ENCODE measurements around the gene DYRK3.
"Not testable (repeated sequence)": the region's sequence is repeated elsewhere in the genome, so short reads cannot be mapped to it uniquely, and the experiment has no call there.

DYRK3 gene

DNA sequence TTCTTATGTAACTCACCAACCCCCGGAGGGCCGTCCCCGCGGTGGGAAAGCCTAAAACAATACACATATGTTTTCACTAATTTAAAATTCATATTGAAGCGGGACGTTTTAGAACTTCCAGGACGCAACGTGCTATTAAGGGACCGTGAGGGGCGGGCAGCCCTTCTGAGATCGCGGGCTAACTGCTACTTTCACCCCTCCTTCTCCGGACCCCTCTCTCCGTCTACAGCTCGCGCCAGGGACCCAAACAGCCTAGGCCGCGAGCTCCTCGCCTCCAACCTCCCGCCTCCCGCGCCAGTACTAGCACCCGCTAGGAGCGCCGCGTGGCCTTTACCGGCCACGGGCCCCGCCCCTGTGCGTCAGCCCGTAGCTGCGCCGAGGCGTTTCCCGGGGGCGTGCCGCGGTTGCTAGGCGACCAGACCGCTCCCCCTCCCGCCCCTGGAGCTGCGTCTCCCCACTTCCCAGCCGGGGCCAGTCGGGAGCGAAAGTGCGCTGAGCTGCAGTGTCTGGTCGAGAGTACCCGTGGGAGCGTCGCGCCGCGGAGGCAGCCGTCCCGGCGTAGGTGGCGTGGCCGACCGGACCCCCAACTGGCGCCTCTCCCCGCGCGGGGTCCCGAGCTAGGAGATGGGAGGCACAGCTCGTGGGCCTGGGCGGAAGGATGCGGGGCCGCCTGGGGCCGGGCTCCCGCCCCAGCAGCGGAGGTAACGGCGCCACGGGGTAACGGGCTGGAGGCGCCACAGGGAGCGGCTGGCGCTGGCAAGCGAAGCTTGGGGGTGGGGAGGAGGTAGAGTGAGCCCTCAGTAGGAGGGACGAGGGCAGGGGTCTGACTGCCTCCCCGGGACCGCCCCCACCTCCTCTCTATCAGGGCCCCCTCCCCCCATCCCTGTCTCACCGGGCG is at the start of gene DYRK3:
TSS of gene DYRK3 (plus strand) at position 457 of the 898 bp plus-strand sequence. CDS start at position 625, 168 bp downstream.
- DNase-seq: peak; percentile 87

DNA sequence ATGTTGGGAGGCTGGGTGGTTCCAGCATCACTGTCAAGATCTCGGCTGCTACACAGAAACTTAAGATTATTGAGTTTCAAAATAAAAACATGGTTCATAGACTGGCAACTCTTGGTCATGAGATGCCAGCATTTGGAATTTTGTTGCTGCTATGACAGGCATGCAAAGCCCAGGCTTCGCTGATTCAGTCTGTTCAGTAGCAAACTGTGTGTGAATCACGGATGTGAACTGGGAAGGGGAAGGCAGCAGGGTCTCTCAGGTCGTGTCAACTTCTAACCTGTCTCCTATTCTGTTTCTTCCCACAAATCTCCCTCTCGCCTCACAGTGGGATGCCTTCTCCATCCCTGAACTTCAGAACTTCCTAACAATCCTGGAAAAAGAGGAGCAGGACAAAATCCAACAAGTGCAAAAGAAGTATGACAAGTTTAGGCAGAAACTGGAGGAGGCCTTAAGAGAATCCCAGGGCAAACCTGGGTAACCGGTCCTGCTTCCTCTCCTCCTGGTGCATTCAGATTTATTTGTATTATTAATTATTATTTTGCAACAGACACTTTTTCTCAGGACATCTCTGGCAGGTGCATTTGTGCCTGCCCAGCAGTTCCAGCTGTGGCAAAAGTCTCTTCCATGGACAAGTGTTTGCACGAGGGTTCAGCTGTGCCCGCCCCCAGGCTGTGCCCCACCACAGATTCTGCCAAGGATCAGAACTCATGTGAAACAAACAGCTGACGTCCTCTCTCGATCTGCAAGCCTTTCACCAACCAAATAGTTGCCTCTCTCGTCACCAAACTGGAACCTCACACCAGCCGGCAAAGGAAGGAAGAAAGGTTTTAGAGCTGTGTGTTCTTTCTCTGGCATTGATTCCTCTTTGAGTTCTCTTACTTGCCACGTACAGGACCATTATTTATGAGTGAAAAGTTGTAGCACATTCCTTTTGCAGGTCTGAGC is 48.6 kb upstream of the DYRK3 start:
- no peak for DNase-seq

DNA sequence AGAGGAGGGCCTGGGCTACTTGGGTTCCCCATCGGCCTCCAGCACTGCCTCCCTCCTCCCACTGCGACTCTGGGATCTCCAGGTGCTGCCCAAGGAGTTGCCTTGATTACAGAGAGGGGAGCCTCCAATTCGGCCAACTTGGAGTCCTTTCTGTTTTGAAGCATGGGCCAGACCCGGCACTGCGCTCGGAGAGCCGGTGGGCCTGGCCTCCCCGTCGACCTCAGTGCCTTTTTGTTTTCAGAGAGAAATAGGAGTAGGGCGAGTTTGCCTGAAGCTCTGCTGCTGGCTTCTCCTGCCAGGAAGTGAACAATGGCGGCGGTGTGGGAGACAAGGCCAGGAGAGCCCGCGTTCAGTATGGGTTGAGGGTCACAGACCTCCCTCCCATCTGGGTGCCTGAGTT is 47.4 kb upstream of the DYRK3 start:
- no peak for DNase-seq

DNA sequence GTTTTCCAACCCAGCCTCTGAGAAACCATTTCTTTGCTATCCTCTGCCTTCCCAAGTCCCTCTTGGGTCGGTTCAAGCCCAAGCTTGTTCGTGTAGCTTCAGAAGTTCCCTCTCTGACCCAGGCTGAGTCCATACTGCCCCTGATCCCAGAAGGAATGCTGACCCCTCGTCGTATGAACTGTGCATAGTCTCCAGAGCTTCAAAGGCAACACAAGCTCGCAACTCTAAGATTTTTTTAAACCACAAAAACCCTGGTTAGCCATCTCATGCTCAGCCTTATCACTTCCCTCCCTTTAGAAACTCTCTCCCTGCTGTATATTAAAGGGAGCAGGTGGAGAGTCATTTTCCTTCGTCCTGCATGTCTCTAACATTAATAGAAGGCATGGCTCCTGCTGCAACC is 46.8 kb upstream of the DYRK3 start:
- no peak for DNase-seq

DNA sequence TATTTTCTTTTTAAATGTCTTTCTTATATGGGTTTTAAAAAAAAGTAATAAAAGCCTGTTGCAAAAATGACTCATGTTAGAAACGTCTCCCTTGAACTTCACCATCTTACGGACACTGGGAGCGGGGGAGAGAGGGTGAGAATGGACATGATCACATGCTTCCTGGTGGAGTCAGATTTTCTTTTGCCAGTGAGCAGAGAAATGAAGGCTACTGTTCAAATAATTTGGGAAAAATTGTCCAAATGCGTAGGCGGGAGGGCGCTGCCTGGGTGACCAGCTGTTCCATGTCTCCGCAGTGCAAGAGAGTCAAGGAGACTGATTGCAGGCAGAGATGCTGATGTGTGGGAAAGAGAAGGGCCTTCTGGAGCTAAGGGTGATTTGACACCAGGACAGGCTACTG is 46.1 kb upstream of the DYRK3 start:
- no peak for DNase-seq

DNA sequence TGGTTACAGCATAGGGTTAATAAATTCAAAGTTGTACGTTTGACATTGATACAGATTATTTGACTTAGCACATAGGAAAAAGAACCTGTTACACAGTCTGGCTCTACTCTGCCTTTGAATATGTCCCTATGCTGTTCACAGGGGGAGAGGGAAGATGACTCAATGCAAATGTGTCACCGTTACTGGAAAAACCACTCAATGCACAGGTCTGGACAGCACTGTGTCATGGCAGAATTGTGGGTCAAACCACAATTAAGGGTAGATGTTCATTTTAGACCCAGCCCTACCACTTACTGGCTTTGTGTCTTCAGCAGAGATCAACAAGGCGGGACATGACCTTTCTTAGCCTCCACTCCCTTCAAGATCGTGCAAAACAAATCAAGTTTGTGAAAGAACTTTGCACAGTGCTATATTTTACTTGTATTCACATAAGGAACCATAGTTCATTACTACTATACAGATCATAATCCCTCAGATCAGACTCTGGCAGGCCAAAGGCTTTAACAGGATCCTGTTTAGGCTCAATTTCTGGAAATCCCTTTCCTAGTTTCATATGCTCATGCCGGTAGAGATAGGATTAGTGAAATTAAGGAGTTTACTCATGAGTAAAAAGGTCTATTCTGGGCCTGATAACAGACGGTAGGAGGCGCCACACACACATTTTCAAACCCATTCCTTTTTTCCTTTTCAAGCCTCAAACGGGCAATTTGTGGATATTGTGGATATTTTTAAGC is 45.1 kb upstream of the DYRK3 start:
- no peak for DNase-seq

DNA sequence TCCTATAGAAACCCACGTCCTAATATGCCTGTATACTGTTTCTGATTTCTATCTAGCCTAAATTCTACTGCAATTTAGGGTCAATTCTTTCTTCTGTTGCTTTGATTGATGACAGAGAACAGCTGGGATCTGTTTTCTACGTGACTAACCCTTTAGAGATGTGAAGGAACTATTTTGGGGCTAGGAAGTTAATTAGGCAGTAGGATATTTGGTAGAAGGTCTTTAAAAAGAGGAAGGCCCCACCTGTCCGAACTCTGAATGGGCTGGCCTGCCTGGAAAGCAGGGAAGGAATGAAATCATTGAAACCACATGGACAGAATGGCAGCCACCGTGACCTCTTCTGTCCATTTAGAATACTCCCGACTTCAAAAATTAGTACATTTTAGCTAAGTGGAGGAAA is 44.1 kb upstream of the DYRK3 start:
- DNase-seq: no peak

DNA sequence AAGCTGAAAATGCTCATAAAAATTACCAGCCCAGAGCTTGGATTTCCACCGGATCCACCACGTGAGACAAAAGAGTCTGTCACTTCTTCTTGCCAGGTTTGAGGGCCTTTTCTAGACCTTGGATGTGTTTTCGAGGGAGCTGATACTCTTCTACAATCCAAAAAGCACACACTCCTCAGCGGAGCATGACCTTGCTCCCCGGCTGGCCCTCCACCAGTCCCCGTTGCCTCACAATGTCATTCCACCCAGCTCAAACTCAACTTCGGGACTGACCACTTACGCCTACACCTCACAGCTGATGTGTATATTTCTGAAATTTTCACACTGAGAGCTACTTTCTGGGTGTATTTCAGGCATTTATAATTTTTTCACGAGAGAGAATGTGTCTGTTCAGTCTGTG is 43.6 kb upstream of the DYRK3 start:
- no peak for DNase-seq

DNA sequence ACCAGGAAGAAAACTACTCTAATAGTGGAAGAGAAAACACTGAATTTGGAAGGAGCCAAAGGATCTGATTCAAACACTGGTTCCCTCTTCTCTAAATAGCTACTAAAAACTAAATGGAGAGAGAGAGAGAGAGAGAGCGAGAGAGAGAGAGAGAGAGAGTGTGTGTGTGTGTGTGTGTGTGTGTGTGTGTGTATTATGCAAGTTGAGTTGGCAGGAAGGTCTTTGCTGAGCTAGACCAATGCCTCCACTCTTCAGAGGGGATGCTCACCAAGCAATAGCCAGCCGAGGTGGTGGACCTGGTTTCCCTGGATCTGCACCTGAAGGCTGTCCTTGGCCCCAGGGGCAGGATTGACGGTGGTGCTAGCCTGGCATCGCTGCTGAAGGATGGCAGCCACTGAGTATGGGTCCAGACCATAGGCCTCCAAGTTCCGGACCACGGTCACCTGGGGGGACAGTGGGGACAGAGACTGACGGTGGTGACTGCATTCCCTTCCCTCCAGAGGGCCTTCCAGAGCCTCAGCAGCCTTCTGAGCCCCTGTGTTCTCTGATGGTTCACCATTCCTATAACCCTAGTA is 41.9 kb upstream of the DYRK3 start:
- DNase-seq: no peak

DNA sequence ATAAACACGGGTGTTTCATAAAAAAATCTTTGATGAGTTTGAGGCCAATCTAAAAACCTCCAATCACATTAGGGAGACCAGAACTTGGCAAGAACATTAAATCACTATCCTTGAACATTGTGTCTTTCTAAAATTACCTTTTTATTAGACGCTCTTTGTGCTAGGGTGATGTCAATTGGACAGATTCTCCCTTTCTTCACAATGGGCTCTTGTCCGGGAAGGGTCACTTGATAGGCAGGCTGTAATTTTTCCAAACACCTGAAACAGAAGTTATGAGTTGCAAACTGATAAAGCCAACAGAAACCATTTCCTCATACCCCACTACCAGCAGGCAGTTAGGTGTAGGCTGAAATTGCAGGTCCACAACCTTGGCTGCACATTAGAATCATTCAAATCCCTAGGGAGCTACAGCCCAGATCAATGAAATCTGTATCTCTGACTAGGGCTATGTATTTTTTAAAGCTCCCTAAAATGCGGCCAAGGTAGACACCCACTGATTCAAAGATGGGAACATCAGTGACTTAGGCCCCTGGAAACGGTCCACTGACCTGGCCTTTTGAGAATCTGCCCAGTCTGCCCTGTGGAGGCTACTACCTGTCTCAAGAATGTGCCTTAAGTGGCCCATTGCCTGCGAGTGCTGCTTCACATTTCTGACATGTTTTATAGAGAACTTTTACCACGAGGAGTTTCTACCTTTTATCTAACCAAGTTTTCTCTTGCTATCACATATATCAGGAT is 39.6 kb upstream of the DYRK3 start:
- DNase-seq: no peak

DNA sequence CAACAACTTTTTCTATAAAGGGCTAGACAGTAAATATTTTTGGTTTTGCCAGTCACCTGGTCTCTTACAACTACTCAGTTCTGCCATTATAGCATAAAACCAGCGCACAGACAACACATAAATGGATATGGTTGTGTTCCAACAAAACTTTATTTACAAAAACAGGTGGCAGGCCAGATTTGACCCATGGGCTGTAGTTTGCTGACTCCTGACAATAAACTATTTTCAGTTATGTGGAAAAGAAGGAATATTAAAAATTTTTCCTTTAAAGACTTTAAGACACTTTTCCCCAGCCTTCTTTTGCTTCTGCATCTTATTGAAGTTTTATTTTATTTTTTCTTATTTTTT is 39.0 kb upstream of the DYRK3 start:
- DNase-seq: no peak

DNA sequence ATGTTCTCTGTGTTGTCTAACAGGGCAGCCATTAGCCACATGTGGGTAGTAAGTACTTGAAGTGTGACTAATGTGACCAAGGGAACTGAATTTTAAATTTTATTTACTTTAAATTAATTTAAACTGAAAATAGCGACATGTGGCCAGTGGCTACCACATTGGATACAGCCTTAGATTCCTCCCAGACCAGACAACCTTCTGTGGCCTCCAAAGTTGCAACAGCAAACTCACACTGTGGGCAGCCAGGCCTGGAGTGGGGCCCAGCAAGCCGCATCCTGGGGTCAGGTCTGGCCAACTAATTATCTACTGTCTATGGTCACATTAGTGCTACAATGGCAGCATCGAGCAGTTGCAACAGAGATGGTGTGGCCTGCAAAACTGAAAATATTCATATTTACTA is 34.8 kb upstream of the DYRK3 start:
- DNase-seq: no peak

DNA sequence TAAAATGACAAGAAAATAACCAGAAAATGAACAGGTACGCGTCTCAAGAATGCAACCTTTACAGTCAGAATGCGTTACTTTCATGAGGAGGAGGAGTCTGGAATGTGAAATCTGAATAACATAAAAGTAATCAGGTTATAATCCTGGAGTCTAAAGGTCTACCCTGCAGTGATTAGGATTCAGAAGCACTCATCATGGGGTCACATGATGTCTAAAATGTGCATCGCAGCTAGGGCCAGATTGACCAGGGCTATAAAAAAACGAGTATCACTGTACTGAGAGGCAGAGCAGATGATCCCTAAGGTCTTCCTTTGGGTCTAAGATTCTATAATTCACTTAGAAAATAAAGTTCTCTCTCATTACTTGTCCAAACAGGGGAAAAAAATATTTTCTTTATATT is 30.5 kb upstream of the DYRK3 start:
- DNase-seq: no peak

DNA sequence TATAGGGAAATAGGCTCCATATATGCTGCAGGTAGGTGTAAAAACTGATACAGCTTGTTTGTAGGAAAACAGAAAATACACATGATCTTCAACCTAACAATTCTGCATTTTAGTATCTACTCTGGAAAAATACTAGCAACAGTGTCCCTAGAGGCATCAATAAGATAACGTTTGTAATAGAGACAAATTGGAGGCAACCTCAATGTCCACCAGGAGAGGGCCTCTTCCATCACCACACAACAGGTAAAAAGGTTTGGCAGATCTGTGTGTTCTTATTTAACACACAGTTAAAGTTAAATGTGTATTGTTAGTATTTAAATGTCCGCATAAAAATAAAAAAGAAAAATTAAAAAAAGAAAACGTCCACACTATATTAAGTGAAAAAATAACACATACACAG is 28.5 kb upstream of the DYRK3 start:
- DNase-seq: peak; percentile 58

DNA sequence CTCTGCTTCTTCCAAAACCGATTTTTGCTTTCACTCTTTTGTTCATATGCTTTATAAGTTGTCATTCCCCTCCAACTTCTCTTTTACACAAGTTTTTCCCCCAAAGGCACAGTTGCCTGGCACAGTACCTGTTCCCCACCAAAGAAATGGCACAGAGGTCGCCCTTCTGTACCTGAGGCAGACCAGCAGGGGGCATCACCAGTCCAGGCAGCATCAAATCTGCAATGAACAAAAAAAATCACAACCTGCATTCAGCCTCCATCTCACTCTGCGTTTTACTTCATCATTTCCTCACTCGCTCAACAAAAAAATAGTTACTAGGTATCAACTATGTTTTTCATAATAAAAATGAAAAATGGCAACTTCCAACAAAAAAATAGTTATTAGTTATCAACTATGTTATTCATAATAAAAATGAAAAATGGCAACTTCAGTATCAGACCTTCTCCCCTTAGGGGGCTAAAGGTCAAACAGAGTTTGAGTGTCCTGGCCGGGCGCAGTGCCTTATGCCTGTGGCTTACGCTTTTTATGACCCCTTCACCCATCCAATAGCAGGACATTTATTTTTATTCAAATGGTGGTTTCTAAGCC is 27.1 kb upstream of the DYRK3 start:
- peak; percentile 34 for DNase-seq

DNA sequence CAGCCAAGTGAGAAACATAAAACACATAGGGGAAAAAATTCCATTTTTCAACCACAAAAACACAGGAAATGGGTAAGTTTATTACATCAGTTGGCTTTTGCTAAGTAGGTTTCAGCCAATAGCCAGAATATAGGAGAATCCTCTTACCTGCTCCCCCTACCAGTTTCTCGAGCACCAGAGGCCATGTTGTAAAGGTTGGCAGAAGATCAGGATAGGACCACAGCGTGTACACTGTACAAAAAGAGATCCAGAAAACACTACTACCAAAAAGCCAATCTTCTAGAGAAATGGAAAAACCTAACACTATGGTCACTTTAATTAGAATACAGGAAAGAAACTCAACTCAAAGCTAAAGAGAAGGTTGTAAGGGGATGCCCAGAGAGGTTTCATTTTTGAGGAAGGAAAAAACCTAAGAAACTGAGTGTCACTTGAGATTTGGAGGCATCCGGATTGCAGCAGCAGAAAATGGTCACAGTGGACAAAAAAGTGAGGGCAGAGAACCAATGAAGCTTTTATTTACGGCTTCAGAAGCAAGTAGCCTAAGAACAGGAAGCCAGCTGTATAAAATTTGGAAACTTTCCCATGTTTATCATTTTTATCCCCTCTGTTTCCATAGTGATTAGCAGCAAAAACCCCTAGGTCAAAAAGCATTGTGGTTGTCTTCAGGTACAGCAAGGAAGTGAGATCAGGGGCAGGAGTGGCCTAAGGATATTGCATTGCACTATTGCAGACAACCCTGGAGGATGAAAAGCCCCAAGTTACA is 25.9 kb upstream of the DYRK3 start:
- no peak for DNase-seq

DNA sequence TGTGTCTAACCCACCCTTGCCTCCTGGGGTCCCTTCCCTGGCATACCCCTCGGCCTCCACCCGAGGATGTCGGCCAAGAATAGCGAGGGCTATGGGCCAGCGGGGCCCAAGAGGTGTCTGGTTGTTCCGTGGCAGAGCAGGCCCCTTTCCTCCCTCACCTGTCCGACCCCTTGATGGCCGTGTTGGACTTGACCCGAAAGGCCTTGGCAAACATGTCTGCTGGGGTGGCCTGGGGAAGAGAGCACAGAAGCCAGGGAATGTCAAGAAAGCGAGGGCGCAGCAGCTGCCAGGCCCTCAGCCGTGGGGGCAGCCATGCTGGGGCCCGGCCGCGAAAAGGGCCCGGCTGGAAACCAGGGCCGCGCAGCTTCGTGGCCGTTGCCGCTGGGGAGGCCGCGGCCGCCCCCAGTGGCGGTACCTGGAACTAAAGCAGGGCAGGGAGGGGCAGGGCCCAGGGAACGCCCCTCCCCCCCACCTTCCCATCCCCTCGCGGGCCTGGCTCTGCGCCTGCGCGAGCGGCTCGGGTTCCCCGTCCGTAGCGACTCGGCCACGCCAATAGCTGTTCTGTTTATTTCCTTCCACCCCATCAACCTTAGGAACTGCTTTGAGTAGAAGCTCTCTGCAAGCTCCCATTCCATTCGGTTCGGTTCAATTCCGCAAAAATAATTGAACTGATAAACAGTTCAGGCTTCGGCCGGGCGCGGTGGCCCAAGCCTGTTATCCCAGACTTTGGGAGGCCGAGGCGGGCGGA is 23.0 kb upstream of the DYRK3 start, which contains the start of gene EIF2D:
TSS of gene EIF2D (minus strand) at position 337 of the 748 bp plus-strand sequence. CDS start at position 214, 123 bp downstream.
- DNase-seq: peak; percentile 97

DNA sequence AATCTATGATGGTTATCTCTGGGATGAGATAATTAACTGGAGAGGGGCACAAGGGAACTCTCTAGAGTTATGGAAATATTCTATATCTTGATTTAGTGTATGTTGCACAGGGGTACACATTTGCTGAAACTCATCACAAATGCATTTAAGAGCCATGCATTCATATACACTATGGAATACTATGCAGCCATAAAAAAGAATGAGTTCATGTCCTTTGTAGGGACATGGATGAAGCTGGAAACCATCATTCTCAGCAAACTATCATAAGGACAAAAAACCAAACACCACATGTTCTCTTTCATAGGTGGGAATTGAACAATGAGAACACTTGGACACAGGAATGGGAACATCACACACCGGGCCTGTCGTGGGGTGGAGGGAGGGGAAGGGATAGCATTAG is 8.9 kb upstream of the DYRK3 start:
- not testable (repeated sequence) for DNase-seq

DNA sequence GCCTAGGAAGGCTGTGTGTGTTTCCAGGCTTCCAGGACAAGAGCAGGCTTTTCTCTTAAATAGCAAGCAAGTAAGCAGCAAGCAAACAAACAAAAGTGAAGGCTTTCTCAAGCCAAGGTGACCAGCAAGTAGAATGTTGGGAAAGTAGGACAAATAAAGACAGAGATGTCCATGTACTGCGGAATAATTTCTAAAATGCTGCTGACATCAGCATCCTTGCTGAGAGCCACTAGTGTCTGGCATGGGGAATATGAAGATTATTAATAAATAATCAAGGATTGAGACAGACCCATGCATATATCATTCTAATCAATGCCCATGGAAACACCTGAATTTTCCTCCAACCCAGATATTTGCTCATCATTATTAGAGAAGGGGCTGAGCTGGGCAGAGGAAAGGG is 6.4 kb upstream of the DYRK3 start:
- DNase-seq: no peak

DNA sequence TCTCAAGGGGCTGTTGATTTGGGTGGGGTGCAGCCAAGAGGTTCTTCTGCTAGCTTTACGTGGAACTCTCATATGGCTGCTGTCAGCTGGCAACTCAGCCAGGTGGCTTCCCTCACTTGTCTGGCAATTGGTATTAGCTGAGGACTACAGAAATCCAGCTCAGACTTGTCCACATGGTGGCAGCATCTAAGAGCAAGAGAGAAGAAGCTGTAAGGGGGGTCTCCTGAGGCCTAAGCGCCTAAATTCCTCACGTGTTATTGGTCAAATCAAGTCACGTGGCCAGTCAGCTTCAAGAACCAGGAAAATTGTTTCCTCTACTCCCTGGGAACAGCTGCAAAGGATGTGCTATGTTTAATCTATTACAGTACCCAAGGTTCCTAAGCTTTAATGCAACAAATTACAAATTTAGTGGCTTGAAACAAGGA is 4.2 kb upstream of the DYRK3 start:
- peak; percentile 97 for DNase-seq

All from NCI-H2171 treated with DMSO at 0.1 percent for 48 hours (cell line).